IMR-90 (cell line): Measurements from ENCODE around the gene TCF4. TPM values are rescaled to one million over a fixed set of nuclear protein-coding genes. Genes with fewer than 3 reads are reported as not detected.

ENCODE experiments used
- ATAC-seq: fragments of 200-7000 bp; cut with Tn5 transposase; 2 replicates; pipeline ENCODE4 v1.9.1; 2020; ENCODE audit warnings: low read depth, mild to moderate bottlenecking, moderate library complexity
- BruUV-seq: library from RNA; stranded (reverse); fragments of 400-500 nt; replicated peaks from 2 replicates; lab custom pipeline; 2021; lab: Mats Ljungman, UMichigan
- CTCF ChIA-PET: fragments of 300-600 bp; formaldehyde crosslinking; extraction: SDS; loops from one replicate; lab custom pipeline; 2021; ENCODE audit warnings: antibody characterized with exemption; lab: Yijun Ruan, JAX
- POLR2A ChIA-PET: fragments of 300-600 bp; sonication (Branson Sonifier 250); formaldehyde crosslinking; loops from one replicate; lab custom pipeline; 2022; ENCODE audit warnings: antibody characterized with exemption; ENCODE audit not compliant: unreplicated experiment; lab: Charles Lee
- DNase-seq: peaks from one replicate; pipeline ENCODE4 v3.0.0; 2013
- H2AFZ ChIP-seq: replicated peaks from 2 replicates; pipeline ENCODE3; 2013; ENCODE audit warnings: low read length, mild to moderate bottlenecking; ENCODE audit not compliant: poor library complexity
- H2AK5ac ChIP-seq: 2 replicates; pipeline ENCODE4 v1.6.1; 2013; ENCODE audit warnings: low read depth, low read length, inconsistent platforms
- H2AK9ac ChIP-seq: replicated peaks from 2 replicates; pipeline ENCODE3; 2013; ENCODE audit warnings: mild to moderate bottlenecking, low read depth, low read length, moderate library complexity; ENCODE audit not compliant: poor library complexity
- H2BK120ac ChIP-seq: 2 replicates; pipeline ENCODE4 v1.6.1; 2013; ENCODE audit warnings: low read depth, low read length, inconsistent platforms
- H2BK15ac ChIP-seq: 3 replicates; pipeline ENCODE4 v1.6.1; 2013; ENCODE audit warnings: low read depth, low read length, inconsistent platforms
- H2BK20ac ChIP-seq: 2 replicates; pipeline ENCODE4 v1.6.1; 2013; ENCODE audit warnings: low read depth, mild to moderate bottlenecking, inconsistent platforms, low read length, moderate library complexity
- H2BK5ac ChIP-seq: 2 replicates; pipeline ENCODE4 v1.6.1; 2013; ENCODE audit warnings: mild to moderate bottlenecking, low read depth, low read length, inconsistent platforms; ENCODE audit not compliant: poor library complexity, severe bottlenecking
- H3K14ac ChIP-seq: replicated peaks from 2 replicates; pipeline ENCODE4 v1.6.1; 2013; ENCODE audit warnings: low read depth, low read length, inconsistent platforms
- H3K18ac ChIP-seq: 2 replicates; pipeline ENCODE4 v1.6.1; 2013; ENCODE audit warnings: low read depth, low read length, control low read depth
- H3K23ac ChIP-seq: 2 replicates; pipeline ENCODE4 v1.6.1; 2013; ENCODE audit warnings: low read depth, low read length, inconsistent platforms
- H3K27ac ChIP-seq: 2 replicates; pipeline ENCODE4 v1.5.1; 2013; ENCODE audit warnings: mild to moderate bottlenecking, control low read depth, low read length; ENCODE audit not compliant: insufficient read depth
- H3K27me3 ChIP-seq: 2 replicates; pipeline ENCODE4 v1.6.1; 2013; ENCODE audit warnings: low read length; ENCODE audit not compliant: control insufficient read depth, insufficient read depth
- H3K36me3 ChIP-seq: 2 replicates; pipeline ENCODE4 v1.6.1; 2013; ENCODE audit warnings: low read length, mixed read lengths; ENCODE audit not compliant: control insufficient read depth, insufficient read depth
- H3K4ac ChIP-seq: 2 replicates; pipeline ENCODE4 v1.6.1; 2013; ENCODE audit warnings: low read depth, low read length, inconsistent platforms
- H3K4me1 ChIP-seq: 2 replicates; pipeline ENCODE4 v1.6.1; 2013; ENCODE audit warnings: low read length, mixed read lengths; ENCODE audit not compliant: control insufficient read depth, insufficient read depth
- H3K4me2 ChIP-seq: 2 replicates; pipeline ENCODE4 v1.6.1; 2013; ENCODE audit warnings: low read depth, mild to moderate bottlenecking, control low read depth, low read length, moderate library complexity
- H3K4me3 ChIP-seq: 2 replicates; pipeline ENCODE4 v1.5.1; 2013; ENCODE audit warnings: low read depth, mild to moderate bottlenecking, control low read depth, low read length, moderate library complexity; ENCODE audit not compliant: insufficient read depth
- H3K56ac ChIP-seq: 2 replicates; pipeline ENCODE4 v1.6.1; 2013; ENCODE audit warnings: low read length, inconsistent platforms; ENCODE audit not compliant: insufficient read depth; ENCODE audit errors: extremely low read depth
- H3K79me1 ChIP-seq, 2 experiments: 2 replicates each; pipeline ENCODE4 v1.6.1; 2013; ENCODE audit warnings: low read length in 2 of 2, inconsistent platforms in 1 of 2, low read depth in 1 of 2
- H3K9ac ChIP-seq: 2 replicates; pipeline ENCODE4 v1.6.1; 2013; ENCODE audit warnings: low read depth, low read length, control low read depth
- H3K9me1 ChIP-seq: 2 replicates; pipeline ENCODE4 v1.6.1; 2013; ENCODE audit warnings: low read length, inconsistent platforms; ENCODE audit not compliant: insufficient read depth
- H3K9me3 ChIP-seq: 2 replicates; pipeline ENCODE4 v1.6.1; 2013; ENCODE audit warnings: low read length; ENCODE audit not compliant: control insufficient read depth, insufficient read depth
- H4K20me1 ChIP-seq: 2 replicates; pipeline ENCODE4 v1.6.1; 2013; ENCODE audit warnings: low read length, inconsistent platforms; ENCODE audit not compliant: insufficient read depth
- H4K5ac ChIP-seq: 2 replicates; pipeline ENCODE4 v1.6.1; 2013; ENCODE audit warnings: mild to moderate bottlenecking, low read depth, low read length, control low read depth
- H4K8ac ChIP-seq, 2 experiments: 2 replicates each; pipeline ENCODE4 v1.6.1; 2013; ENCODE audit warnings: low read depth in 2 of 2, low read length in 2 of 2, control low read depth in 1 of 2, inconsistent platforms in 1 of 2
- H4K91ac ChIP-seq: 2 replicates; pipeline ENCODE4 v1.6.1; 2013; ENCODE audit warnings: low read depth, low read length, inconsistent platforms; ENCODE audit not compliant: insufficient read depth
- CEBPB ChIP-seq: IDR thresholded peaks from 2 replicates; pipeline ENCODE4 v1.6.1; 2012; ENCODE audit warnings: low read depth, low read length, improper control_type of control experiment
- CHD1 ChIP-seq: IDR thresholded peaks from 2 replicates; pipeline ENCODE4 v1.6.1; 2012; ENCODE audit warnings: low read depth, low read length, improper control_type of control experiment
- ELK1 ChIP-seq: fragments of 150-350 bp; IDR thresholded peaks from 2 replicates; pipeline ENCODE4 v1.6.1; 2016; ENCODE audit warnings: low read depth, mild to moderate bottlenecking, low read length, moderate library complexity, borderline replicate concordance
- FOS ChIP-seq: fragments of 150-350 bp; IDR thresholded peaks from 2 replicates; pipeline ENCODE4 v1.6.1; 2016; ENCODE audit warnings: low read depth, low read length
- MAFK ChIP-seq: IDR thresholded peaks from 2 replicates; pipeline ENCODE4 v1.6.1; 2012; ENCODE audit warnings: low read depth, low read length, improper control_type of control experiment
- MAZ ChIP-seq: IDR thresholded peaks from 2 replicates; pipeline ENCODE4 v1.6.1; 2012; ENCODE audit warnings: low read depth, mild to moderate bottlenecking, low read length, improper control_type of control experiment, moderate library complexity, borderline replicate concordance
- MXI1 ChIP-seq: IDR thresholded peaks from 2 replicates; pipeline ENCODE4 v1.6.1; 2012; ENCODE audit warnings: low read depth, mild to moderate bottlenecking, low read length, moderate library complexity, borderline replicate concordance
- NFE2L2 ChIP-seq: fragments of 150-350 bp; IDR thresholded peaks from 2 replicates; pipeline ENCODE4 v1.6.1; 2016; ENCODE audit warnings: low read depth, mild to moderate bottlenecking, low read length
- POLR2A ChIP-seq: IDR thresholded peaks from 2 replicates; pipeline ENCODE4 v1.6.1; 2012; ENCODE audit warnings: mild to moderate bottlenecking, low read depth, low read length
- RAD21 ChIP-seq: IDR thresholded peaks from 2 replicates; pipeline ENCODE4 v1.6.1; 2012; ENCODE audit warnings: low read length, improper control_type of control experiment
- RCOR1 ChIP-seq: IDR thresholded peaks from 2 replicates; pipeline ENCODE4 v1.6.1; 2012; ENCODE audit warnings: mild to moderate bottlenecking, low read length, improper control_type of control experiment; ENCODE audit not compliant: insufficient replicate concordance
- RFX5 ChIP-seq: IDR thresholded peaks from 2 replicates; pipeline ENCODE4 v1.8.0; 2012; ENCODE audit warnings: low read depth, mild to moderate bottlenecking, low read length, moderate library complexity
- SMC3 ChIP-seq: fragments of 150-350 bp; IDR thresholded peaks from 2 replicates; pipeline ENCODE4 v1.6.1; 2016; ENCODE audit warnings: low read depth, mild to moderate bottlenecking, antibody characterized with exemption, low read length, moderate library complexity
- WGBS, 2 experiments: methylation state at CpG; one replicate each; pipeline versions ENCODE4 v1.1.5 to v1.1.7; 2013; ENCODE audit warnings: missing lambda C conversion rate in 2 of 2; ENCODE audit not compliant: insufficient read length in 1 of 2; ENCODE audit errors: extremely low coverage in 2 of 2; 5-methylcytosine and 5-hydroxymethylcytosine counted together
- dilution Hi-C: fragments of 300-500 bp; cut with HindIII; formaldehyde crosslinking; loops from one replicate; pipeline ENCODE4 v1.14.3; 2018; ENCODE audit warnings: low sequenced_read_pairs; ENCODE audit not compliant: unreplicated experiment
- in situ Hi-C: fragments of 300-500 bp; cut with MboI; formaldehyde crosslinking; loops from 3 replicates; pipeline ENCODE4 v1.14.3; 2019; ENCODE audit warnings: low sequenced_read_pairs, inconsistent platforms, mixed read lengths
- intact Hi-C: fragments of 100-400 bp; cut with micrococcal nuclease; formaldehyde crosslinking; loops from 2 replicates; pipeline ENCODE4 v1.10.0; 2022
- polyA plus RNA-seq, 3 experiments: library from polyadenylated mRNA; depleted of rRNA; stranded (reverse); fragments of >200 nt; gene quantifications; 2 replicates each; pipeline ENCODE4 v1.2.3, GENCODE V29; 2012; ENCODE audit warnings: low replicate concordance in 1 of 3
- total RNA-seq: library from RNA; depleted of rRNA; stranded (reverse); fragments of >200 nt; gene quantifications from 2 replicates; pipeline ENCODE4 v1.2.3, GENCODE V29; 2012
- TF ChIP-seq, protein P1 (sequence below): conservative IDR thresholded peaks from 2 replicates; pipeline ENCODE4 v1.5.1; 2012; ENCODE audit warnings: mild to moderate bottlenecking, low read depth, low read length, improper control_type of control experiment
- TF ChIP-seq, protein P2 (sequence below): fragments of 150-350 bp; IDR thresholded peaks from 2 replicates; pipeline ENCODE4 v1.6.1; 2017; ENCODE audit warnings: mild to moderate bottlenecking, antibody characterized with exemption, low read length, low read depth

TCF4 gene
- total and polyA plus RNA-seq, 2 of the 4 experiments (the other 2 are of a cell fraction), result 30.0 to 87.1 TPM

DNA sequence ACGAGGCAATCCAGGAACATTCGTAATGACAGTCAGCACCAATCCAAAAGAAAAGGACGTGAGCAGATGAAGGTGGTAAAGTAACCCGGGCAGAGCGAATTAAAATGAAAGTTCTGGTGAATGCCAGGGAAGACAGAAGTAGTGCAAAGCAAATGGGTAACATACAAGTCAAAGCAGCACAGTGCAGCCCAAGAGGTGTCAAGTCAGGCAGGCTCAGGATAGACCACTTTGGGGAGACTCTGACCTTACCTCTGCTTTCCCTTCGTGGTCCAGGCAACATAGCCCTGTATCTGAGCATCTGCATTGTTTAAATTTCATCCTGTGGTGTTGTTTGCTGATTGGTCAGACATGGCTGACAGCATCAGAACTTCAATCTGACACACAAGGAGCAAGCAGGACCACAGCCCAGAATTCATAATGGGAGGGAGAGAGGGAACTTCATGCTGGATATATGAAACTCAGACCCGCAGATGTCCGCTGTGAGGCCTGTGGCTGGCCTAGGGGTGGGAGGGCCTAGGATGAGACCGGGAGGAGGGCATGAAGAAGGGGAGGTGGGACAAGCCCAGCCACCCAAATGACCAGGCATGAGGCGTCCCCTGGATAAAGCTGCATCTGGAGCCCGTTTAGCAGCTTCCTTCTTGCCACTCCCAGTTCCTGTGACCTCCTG lies 285.7 kb downstream of the TCF4 start:
- no peak overlapping the region for H3K27ac ChIP-seq
- dilution Hi-C loops, result no loop called here
- H3K79me1 ChIP-seq, result peaks cover 47 to 66% of the 10 kb centered on the region in 2 experiments
- peak overlapping the region; percentile 46; the same call in 1 of the 2 replicates for H4K91ac ChIP-seq
- POLR2A ChIA-PET, result no interaction called here
- peak overlapping the region; percentile 41 for H3K4ac ChIP-seq
- peak overlapping the region; percentile 35 for H2BK120ac ChIP-seq
- H4K5ac ChIP-seq, result no peak overlapping the region; the same call in 1 of the 2 replicates
- H3K9me1 ChIP-seq, result peaks cover 8% of the 10 kb centered on the region
- H2BK20ac ChIP-seq, result peak overlapping the region; percentile 33; the same call in 1 of the 2 replicates
- H3K36me3 ChIP-seq, result no peaks in the 10 kb centered on the region
- no peaks in the 10 kb centered on the region for H3K9me3 ChIP-seq
- H3K23ac ChIP-seq, result peak overlapping the region; percentile 2; the same call in 1 of the 2 replicates
- H3K4me2 ChIP-seq, result peak overlapping the region; percentile 65; the same call in 1 of the 2 replicates
- in situ Hi-C loops, result no loop called here
- 52% methylated on average over 3 of the region's 11 CpGs; no CpG with 5 or more reads in 1 of the 2 experiments for whole genome bisulfite sequencing, 2 experiments
- peaks cover 12% of the 10 kb centered on the region for H3K4me1 ChIP-seq
- peak overlapping the region; percentile 7; the same call in 1 of the 2 replicates for H2AK5ac ChIP-seq
- H3K4me3 ChIP-seq, result no peak overlapping the region
- no peak overlapping the region for H3K18ac ChIP-seq
- no peak overlapping the region for H3K56ac ChIP-seq
- H2AK9ac ChIP-seq, result peak overlapping the region; percentile 71
- intact Hi-C loops, result no loop called here
- DNase-seq (peak; percentile 17), ATAC-seq (peak; percentile 27)
- peak overlapping the region; percentile 76 for H3K14ac ChIP-seq
- CTCF ChIA-PET, result no interaction called here
- H4K20me1 ChIP-seq, result peaks cover 12% of the 10 kb centered on the region
- no peak overlapping the region for H2AFZ ChIP-seq
- H3K9ac ChIP-seq, result no peak overlapping the region
- no peaks in the 10 kb centered on the region for H3K27me3 ChIP-seq
- peak overlapping the region; percentile 28; the same call in 1 of the 3 replicates for H2BK15ac ChIP-seq
- peak overlapping the region in 1 of 2 experiments; percentile 1; a peak in 1 of 4 replicates for H4K8ac ChIP-seq
- H2BK5ac ChIP-seq, result no peak overlapping the region
- no TSS peak for BruUV-seq
- TF ChIP-seq RCOR1 (no peak), MXI1 (no peak), RFX5 (no peak), FOS (no peak), NFE2L2 (no peak), ELK1 (no peak), CEBPB (no peak), RAD21 (no peak), POLR2A (no peak), SMC3 (no peak), MAZ (no peak), MAFK (no peak), CHD1 (no peak)
- TF ChIP-seq, protein P1, sequence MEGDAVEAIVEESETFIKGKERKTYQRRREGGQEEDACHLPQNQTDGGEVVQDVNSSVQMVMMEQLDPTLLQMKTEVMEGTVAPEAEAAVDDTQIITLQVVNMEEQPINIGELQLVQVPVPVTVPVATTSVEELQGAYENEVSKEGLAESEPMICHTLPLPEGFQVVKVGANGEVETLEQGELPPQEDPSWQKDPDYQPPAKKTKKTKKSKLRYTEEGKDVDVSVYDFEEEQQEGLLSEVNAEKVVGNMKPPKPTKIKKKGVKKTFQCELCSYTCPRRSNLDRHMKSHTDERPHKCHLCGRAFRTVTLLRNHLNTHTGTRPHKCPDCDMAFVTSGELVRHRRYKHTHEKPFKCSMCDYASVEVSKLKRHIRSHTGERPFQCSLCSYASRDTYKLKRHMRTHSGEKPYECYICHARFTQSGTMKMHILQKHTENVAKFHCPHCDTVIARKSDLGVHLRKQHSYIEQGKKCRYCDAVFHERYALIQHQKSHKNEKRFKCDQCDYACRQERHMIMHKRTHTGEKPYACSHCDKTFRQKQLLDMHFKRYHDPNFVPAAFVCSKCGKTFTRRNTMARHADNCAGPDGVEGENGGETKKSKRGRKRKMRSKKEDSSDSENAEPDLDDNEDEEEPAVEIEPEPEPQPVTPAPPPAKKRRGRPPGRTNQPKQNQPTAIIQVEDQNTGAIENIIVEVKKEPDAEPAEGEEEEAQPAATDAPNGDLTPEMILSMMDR, result no peak
- TF ChIP-seq, protein P2, sequence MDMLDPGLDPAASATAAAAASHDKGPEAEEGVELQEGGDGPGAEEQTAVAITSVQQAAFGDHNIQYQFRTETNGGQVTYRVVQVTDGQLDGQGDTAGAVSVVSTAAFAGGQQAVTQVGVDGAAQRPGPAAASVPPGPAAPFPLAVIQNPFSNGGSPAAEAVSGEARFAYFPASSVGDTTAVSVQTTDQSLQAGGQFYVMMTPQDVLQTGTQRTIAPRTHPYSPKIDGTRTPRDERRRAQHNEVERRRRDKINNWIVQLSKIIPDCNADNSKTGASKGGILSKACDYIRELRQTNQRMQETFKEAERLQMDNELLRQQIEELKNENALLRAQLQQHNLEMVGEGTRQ, result no peak
